Fibroblast of skin of back (primary cell): ENCODE results near the gene FKBP4. TPM values are rescaled to one million over a fixed set of nuclear protein-coding genes. Genes with fewer than 3 reads are reported as not detected.
"Not testable (repeated sequence)": the region's sequence is repeated elsewhere in the genome, so short reads cannot be mapped to it uniquely, and the experiment has no call there.

Source experiments
- DNase-seq: peaks from one replicate; pipeline ENCODE4 v3.0.0-alpha.2; 2013
- polyA plus RNA-seq, 2 experiments: library from polyadenylated mRNA; unstranded; fragments of 120-200 nt; gene quantifications; one replicate each; pipeline ENCODE4 v1.2.1, GENCODE V29; 2013; ENCODE audit not compliant: insufficient read length in 2 of 2

FKBP4 gene, protein sequence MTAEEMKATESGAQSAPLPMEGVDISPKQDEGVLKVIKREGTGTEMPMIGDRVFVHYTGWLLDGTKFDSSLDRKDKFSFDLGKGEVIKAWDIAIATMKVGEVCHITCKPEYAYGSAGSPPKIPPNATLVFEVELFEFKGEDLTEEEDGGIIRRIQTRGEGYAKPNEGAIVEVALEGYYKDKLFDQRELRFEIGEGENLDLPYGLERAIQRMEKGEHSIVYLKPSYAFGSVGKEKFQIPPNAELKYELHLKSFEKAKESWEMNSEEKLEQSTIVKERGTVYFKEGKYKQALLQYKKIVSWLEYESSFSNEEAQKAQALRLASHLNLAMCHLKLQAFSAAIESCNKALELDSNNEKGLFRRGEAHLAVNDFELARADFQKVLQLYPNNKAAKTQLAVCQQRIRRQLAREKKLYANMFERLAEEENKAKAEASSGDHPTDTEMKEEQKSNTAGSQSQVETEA
- 60.7 TPM for polyA plus RNA-seq (2013, experiment 1 of 2; ENCODE audit: insufficient read length)
- polyA plus RNA-seq (2013, experiment 2 of 2; ENCODE audit: insufficient read length) = 42.9 TPM

GRCh38 chr12:2794736-2795289 is at the start of gene FKBP4:
TSS of gene FKBP4 (plus strand) at chr12:2794970. CDS start at chr12:2795140, 170 bp downstream.
- DNase-seq = peak; percentile 82

DNA sequence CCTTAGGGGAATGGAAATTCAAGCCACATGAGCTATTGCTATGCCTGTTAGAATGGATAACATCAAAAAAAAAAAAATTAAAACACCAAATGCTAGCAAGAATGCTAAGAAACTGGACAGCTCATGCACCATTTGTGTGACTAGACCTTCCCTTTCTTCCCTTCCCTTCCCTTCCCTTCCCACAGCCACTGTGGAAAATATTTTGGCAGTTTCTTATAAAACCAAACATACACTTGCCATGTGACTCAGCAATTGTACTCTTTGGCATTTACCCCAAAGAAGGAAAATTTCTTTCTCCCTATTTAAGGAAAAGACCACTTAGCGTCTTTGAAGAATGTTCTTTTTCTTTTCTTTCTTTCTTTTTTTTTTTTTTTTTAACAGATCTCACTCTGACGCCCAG is 49.1 kb upstream of the FKBP4 start:
- peak; percentile 49 for DNase-seq

GRCh38 chr12:2749580-2749979 is 45.2 kb upstream of the FKBP4 start:
- DNase-seq = no peak

GRCh38 chr12:2750185-2750584 is 44.6 kb upstream of the FKBP4 start:
- DNase-seq = no peak

DNA sequence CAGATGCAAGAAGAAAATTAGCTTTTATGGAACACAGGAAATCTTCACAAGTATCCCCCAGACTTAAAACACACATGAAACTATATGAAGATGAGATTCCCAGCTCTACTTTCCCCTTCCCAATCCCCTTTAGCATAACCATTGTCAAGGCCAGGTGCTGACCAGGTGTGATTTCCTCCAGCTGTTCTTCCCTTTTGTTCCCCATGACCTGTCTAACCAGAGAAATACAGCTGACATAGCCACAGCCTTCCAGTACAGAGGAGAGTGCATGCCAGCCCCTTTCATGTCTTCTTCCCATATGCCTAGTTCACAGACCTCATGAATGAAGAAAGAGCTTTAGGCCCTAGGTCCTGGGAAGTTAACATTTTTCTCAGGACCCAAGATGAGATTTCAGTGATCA is 43.5 kb upstream of the FKBP4 start:
- no peak for DNase-seq

DNA sequence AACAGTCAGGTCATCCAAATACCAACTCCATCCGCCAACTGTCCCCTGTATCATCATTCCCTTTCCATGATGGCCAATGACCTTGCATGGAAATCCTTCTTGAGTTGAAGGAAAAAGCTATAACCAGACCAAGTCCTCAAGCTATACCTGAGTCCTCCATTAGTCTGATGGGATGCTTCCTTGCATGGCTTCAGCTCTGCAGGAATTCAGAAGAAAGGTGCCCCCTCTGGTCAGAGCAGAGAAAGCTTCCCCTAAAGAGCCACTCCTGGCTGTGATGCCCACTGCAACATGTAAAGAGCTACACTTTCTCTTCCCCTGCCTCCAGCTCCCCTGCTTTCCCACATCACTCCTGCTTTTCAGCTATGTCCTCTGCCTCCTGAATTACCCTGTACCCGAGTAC is 43.1 kb upstream of the FKBP4 start:
- DNase-seq = no peak

- DNase-seq = peak; percentile 67
Measured at GRCh38 chr12:2752676-2753371, 41.9 kb upstream of the FKBP4 start.

- DNase-seq = no peak
Measured at GRCh38 chr12:2753536-2753935, 41.2 kb upstream of the FKBP4 start.

DNA sequence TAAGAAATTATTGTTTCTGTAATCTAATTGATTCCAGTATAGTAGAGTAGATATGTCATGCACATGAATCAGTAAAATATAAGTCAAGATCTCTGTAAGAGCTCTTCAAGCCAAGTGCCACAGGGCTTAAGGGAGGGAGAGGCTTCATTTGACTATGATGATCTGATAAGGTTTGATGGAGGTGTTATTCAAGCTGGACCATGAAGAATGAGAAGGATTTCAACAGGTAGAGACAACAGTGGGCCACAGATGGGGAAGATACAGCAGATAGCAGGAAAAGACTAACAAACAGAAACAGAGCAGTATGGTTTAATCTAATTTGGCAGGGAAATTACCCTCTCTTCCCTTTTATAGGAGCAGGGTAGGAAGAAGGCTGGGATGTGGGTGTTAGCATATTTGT is 40.6 kb upstream of the FKBP4 start:
- no peak for DNase-seq

DNA sequence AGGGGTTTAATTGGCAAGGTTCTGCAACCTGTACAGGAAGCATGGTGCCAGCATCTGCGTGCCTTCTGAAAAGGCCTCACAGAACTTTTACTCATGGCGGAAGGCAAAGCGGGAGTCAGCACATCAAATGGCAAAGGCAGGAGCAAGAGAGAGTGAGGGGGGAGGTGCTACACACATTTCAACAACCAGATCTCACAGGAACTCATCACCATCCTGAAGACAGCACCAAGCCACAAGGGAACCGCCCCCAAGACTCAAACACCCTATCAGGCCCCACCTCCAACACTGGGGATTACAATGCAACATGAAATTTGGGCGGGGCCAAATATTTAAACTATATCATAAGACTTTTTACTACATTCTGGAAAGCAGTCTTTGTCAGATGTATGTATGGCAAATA is 38.0 kb upstream of the FKBP4 start:
- DNase-seq = no peak

- no peak for DNase-seq
Measured at GRCh38 chr12:2759733-2760132, 35.0 kb upstream of the FKBP4 start.

DNA sequence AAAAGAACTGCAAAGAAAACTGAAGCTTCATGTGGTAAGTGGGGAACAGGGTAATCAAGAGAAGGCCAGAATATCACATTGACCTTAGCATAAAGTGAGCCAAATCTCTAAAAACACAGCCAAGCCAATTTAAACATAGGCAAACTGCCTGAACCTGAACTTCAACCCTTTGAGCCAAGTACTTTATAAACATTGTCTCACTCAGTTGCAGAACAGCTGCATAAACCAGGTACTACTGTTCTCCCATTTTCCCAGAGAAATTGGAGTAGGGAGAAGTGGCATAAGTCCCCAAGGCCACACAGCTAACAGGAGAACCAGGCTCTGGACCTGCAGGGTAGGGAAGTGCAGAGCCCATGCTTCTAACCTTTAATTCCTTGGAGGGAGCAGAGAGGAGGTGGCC is 30.4 kb upstream of the FKBP4 start:
- no peak for DNase-seq

GRCh38 chr12:2765052-2765451 is 29.7 kb upstream of the FKBP4 start:
- no peak for DNase-seq

DNA sequence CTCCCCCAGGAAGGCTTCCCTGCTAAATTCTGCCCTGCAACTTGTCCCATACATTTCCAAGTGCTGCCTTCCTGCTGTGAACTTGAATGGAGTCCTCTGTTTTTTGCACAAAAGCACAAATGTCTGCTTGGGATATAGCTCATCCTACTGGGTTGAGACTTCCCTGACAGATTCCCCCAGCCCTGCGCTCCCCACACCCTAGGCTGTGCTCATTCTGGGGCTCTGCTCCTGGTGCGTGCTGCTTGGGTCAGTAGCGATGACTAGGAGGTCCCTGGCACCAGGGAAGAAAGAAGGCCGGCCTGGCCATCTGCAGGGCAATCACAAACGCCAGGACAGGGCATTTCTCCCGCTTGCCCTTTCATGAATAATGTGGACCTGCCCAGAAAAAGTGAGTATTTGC is 29.2 kb upstream of the FKBP4 start:
- DNase-seq = no peak

- DNase-seq = no peak
Measured at GRCh38 chr12:2768224-2768961, 26.4 kb upstream of the FKBP4 start.

DNA sequence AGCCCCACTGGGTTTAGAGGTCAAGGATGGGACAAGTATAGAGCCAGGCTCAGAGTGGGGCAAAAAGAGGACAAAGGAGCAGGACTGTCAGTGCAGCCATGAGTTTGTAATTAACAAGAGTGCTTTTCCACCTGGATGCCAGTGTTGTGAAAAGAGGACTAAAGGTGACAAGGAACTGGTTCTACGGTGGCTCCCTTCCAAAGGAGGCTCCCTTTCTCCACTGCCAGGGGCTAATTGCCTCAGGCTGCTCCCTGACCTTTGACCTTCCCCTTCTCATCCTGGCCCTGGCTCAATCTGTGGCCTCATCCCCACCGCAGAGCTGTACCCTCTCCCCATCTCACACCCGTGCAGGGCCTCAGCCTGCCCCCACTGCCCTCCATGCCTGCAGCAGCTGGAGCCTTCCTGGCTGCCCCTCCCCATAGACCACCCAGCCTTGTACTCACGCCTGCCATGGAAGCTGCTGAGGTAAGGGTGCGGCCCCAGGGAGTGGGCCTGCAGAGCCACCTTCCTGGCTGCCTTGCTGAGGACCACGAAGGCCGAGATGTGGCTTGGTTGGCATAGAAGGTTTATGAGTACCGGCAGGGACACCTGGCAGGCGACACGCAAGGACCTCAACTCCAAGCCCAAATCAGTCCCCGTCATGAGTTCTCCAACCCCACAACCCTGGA is 24.8 kb upstream of the FKBP4 start:
- DNase-seq = no peak

DNA sequence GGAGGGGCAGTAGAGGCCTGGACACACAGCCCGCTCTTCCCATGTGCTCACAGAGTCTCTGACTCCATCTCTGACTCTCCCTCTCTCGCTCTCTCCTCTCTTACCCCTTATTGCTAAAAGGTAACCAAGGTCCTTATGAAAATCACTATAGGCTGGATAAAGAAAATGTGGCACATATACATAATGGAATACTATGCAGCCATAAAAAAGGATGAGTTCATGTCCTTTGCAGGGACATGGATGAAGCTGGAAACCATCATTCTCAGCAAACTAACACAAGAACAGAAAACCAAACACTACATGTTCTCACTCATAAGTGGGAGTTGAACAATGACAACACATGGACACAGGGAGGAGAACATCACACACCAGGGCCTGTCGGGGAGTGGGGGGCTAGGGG is 24.2 kb upstream of the FKBP4 start:
- DNase-seq = not testable (repeated sequence)

DNA sequence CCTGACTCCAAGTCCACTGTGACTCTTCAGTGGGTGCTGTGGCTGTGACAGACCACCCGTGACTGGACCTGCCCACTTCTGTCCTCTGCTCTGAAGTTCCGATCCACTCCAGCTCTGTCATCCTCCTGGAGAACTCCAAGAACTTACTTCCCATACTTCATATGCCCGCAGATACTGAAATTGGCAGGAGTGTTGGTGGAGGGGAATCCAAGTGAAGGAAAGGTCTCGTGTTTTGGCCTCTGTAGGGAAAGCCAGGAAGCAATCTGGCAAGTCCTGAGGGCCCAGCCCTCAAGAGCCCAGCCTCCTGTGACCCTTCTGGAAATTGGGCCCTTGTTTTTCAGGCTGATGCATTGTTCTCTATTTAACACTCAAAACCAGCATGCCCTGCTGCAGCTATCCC is 22.4 kb upstream of the FKBP4 start:
- DNase-seq = no peak

- no peak for DNase-seq
Measured at GRCh38 chr12:2773199-2773875, 21.4 kb upstream of the FKBP4 start.

DNA sequence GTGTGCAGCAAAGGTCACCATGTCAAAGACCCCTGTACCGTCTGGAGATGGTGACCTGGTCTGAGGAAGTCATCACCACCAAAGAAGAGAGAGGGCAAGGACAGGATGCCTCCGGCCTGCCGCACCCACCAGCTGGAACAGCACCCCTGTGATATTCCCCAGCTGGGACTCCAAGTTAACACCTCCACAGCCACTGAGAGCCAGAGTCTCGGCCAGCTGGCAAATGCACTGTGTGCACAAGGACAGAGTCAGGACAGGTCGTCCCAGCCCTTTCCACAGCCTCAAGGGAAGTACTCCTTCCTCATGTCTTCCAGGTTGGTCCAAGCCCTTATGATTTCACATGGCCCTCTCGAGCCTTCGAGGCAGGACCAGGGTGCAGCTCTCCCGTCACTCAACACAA is 19.3 kb upstream of the FKBP4 start:
- DNase-seq = no peak

- DNase-seq = no peak
Measured at GRCh38 chr12:2776129-2776806, 18.5 kb upstream of the FKBP4 start.
